Fibroblast of lung (primary cell): ENCODE data around the gene GGCT. TPM values are rescaled to one million over a fixed set of nuclear protein-coding genes. Genes with fewer than 3 reads are reported as not detected.

Source experiments
- DNase-seq, 2 donors: peaks; one replicate each; pipeline versions ENCODE4 v3.0.0 to v3.0.0-alpha.2; 2010; ENCODE audit warnings: low read depth in 2 of 2
- H2AFZ ChIP-seq: 2 replicates; pipeline ENCODE4 v1.5.1; 2012; ENCODE audit warnings: low read length, control low read depth, inconsistent platforms
- H3K27ac ChIP-seq: 2 replicates; pipeline ENCODE4 v1.5.1; 2011; ENCODE audit warnings: low read length, control low read depth; ENCODE audit not compliant: insufficient read depth
- H3K27me3 ChIP-seq: 2 replicates; pipeline ENCODE4 v1.5.1; 2011; ENCODE audit warnings: mild to moderate bottlenecking, low read length; ENCODE audit not compliant: control insufficient read depth, insufficient read depth
- H3K36me3 ChIP-seq: 2 replicates; pipeline ENCODE4 v1.5.1; 2011; ENCODE audit warnings: low read length; ENCODE audit not compliant: control insufficient read depth, insufficient read depth
- H3K4me1 ChIP-seq: 2 replicates; pipeline ENCODE4 v1.5.1; 2011; ENCODE audit warnings: low read length; ENCODE audit not compliant: control insufficient read depth, insufficient read depth; ENCODE audit errors: extremely low read depth
- H3K4me2 ChIP-seq: 2 replicates; pipeline ENCODE4 v1.5.1; 2011; ENCODE audit warnings: low read length, control low read depth; ENCODE audit not compliant: insufficient read depth; ENCODE audit errors: extremely low read depth
- H3K4me3 ChIP-seq, 4 experiments: fragments of 200-600 bp in 1 of 4; sonication (generic) in 1 of 4; replicated peaks in 1 of 4; 2 replicates each; pipeline ENCODE4 v1.5.1; 2011 to 2016; ENCODE audit warnings: low read length in 4 of 4, low read depth in 3 of 4, mild to moderate bottlenecking in 3 of 4, control low read depth in 2 of 4, inconsistent platforms in 1 of 4, mixed read lengths in 1 of 4; ENCODE audit not compliant: insufficient read depth in 1 of 4; ENCODE audit errors: control extremely low read depth in 1 of 4
- H3K79me2 ChIP-seq: 2 replicates; pipeline ENCODE4 v1.5.1; 2012; ENCODE audit warnings: mild to moderate bottlenecking, low read length, inconsistent platforms; ENCODE audit not compliant: control insufficient read depth, insufficient read depth
- H3K9ac ChIP-seq: 2 replicates; pipeline ENCODE4 v1.5.1; 2011; ENCODE audit warnings: mild to moderate bottlenecking, low read length, control low read depth; ENCODE audit not compliant: insufficient read depth
- H3K9me3 ChIP-seq: 2 replicates; pipeline ENCODE4 v1.5.1; 2012; ENCODE audit warnings: low read depth, low read length; ENCODE audit not compliant: control insufficient read depth, insufficient read depth
- H4K20me1 ChIP-seq: 2 replicates; pipeline ENCODE4 v1.5.1; 2011; ENCODE audit warnings: low read length; ENCODE audit not compliant: control insufficient read depth, insufficient read depth; ENCODE audit errors: extremely low read depth
- EZH2 ChIP-seq: IDR thresholded peaks from 2 replicates; pipeline ENCODE4 v1.5.1; 2012; ENCODE audit warnings: low read length, control low read depth, mild to moderate bottlenecking; ENCODE audit errors: missing control alignments
- polyA plus RNA-seq, 2 donors: library from polyadenylated mRNA; depleted of rRNA in 1 of 2; stranded (reverse) in 1 of 2; unstranded in 1 of 2; fragments of >200 nt; gene quantifications; 2 replicates each; pipeline ENCODE4 v1.2.1, GENCODE V29; 2011 to 2012; ENCODE audit warnings: missing spikeins in 1 of 2
- total RNA-seq: library from RNA; depleted of rRNA; stranded (reverse); fragments of >200 nt; gene quantifications from 2 replicates; pipeline ENCODE4 v1.2.1, GENCODE V29; 2014
- TF ChIP-seq, protein P1 (sequence below), 2 donors: IDR thresholded peaks in 1 of 2; conservative IDR thresholded peaks in 1 of 2; 1 replicate in 1 of 2; 2 replicates in 1 of 2; pipeline ENCODE4 v1.5.1; 2011 to 2012; ENCODE audit warnings: low read length in 2 of 2, control low read depth in 1 of 2, inconsistent platforms in 1 of 2, low read depth in 1 of 2, mild to moderate bottlenecking in 1 of 2

Gene GGCT
- total and polyA plus RNA-seq, 2 donors (not counting 1 experiment from before 2014, with no cell fraction given), result 21.6 to 24.6 TPM

DNA sequence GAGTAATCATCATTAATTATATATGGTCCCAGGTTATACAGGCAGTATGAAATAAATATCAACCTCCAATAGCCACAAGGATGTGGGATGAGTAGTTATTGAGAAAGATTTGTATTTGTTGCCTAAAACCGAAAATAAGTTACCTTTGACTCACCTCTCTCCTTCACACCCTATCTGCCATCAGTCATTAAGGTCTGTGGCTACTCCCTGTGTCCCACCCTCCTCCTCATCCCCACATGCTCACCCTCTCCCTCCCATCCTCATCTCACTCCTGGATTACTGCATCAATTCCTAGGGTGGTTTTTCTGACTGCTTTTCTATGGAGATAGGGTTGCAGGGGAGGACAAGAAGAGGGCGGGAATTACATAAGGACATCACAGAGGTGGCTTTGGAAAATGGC lies 9.1 kb upstream of the GGCT start:
- DNase-seq, result no peak
- Histone ChIP-seq H3K9me3 (no peaks in the 10 kb centered on the region), H3K9ac (no peak overlapping the region), H3K27me3 (no peaks in the 10 kb centered on the region), H3K27ac (no peak overlapping the region), H3K79me2 (no peaks in the 10 kb centered on the region), H2AFZ (no peak overlapping the region), H3K36me3 (no peaks in the 10 kb centered on the region), H4K20me1 (no peaks in the 10 kb centered on the region), H3K4me1 (no peaks in the 10 kb centered on the region), H3K4me2 (no peak overlapping the region), H3K4me3 (no peak overlapping the region)
- TF ChIP-seq, protein P1, sequence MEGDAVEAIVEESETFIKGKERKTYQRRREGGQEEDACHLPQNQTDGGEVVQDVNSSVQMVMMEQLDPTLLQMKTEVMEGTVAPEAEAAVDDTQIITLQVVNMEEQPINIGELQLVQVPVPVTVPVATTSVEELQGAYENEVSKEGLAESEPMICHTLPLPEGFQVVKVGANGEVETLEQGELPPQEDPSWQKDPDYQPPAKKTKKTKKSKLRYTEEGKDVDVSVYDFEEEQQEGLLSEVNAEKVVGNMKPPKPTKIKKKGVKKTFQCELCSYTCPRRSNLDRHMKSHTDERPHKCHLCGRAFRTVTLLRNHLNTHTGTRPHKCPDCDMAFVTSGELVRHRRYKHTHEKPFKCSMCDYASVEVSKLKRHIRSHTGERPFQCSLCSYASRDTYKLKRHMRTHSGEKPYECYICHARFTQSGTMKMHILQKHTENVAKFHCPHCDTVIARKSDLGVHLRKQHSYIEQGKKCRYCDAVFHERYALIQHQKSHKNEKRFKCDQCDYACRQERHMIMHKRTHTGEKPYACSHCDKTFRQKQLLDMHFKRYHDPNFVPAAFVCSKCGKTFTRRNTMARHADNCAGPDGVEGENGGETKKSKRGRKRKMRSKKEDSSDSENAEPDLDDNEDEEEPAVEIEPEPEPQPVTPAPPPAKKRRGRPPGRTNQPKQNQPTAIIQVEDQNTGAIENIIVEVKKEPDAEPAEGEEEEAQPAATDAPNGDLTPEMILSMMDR (conservative IDR thresholded peaks at IDR 0.05 in 1 of 2, IDR thresholded peaks at IDR 0.05 in 1 of 2; ENCODE audit: low read depth in 1 of 2, low read length in 2 of 2), result no peak
- no peak for TF ChIP-seq EZH2

DNA sequence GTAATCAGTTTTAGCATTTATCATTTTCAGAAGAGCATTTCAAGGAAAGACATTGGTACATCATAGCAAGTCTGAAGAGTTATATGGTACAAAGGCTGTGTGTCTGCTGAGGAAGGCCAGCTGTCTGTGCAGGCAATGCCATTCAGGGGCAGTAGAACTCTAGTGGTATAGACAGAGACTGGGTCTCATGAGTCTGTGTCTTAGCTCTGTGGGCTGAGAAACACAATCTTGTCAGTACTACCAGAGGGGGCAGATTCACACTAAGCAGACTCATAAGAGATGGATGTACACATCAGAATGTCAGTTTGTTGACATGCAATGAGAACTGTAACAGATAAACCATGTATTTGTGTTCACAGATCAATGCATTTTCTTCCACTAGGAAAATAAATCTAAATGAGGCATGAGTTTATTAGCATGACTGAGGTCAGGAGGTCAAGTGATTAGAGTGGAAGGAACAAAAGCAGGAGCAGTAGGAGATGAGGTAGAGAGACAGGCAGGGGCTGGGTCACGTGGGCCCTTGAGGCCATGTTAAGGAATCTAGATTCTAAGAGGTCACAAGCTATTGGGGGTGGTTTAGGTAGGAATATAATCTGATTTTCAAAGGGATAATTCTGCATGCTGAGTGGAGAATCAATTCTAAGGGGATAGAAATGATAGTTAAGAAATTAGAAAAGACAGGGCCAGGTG lies 7.5 kb upstream of the GGCT start:
- TF ChIP-seq EZH2, result no peak
- no peaks in the 10 kb centered on the region for H3K36me3 ChIP-seq
- no peaks in the 10 kb centered on the region for H3K4me1 ChIP-seq
- no peak for DNase-seq
- no peak overlapping the region for H3K27ac ChIP-seq
- no peaks in the 10 kb centered on the region for H4K20me1 ChIP-seq
- no peak overlapping the region for H3K4me3 ChIP-seq
- no peaks in the 10 kb centered on the region for H3K27me3 ChIP-seq
- H3K9ac ChIP-seq, result no peak overlapping the region
- H3K79me2 ChIP-seq, result no peaks in the 10 kb centered on the region
- no peak overlapping the region for H2AFZ ChIP-seq
- no peaks in the 10 kb centered on the region for H3K9me3 ChIP-seq
- H3K4me2 ChIP-seq, result no peak overlapping the region

DNA sequence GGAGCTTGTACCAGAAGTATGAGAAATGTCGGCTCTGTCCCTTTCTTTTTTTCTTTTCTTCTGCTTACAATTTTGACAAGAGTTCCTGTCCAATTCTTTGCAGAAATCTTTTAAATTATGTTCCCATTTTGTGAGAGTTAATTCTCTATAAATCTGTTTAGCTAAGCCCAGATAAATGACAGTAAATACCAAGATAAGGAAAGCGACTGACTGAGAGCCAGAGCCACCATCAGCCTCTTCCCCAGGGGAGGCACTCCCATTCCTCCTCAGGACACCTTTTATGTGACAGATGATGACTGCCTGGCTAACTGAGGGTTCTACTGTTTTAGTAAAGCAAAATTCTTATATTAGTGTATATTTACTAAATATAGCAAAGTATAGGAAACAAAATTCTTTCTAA lies 6.9 kb upstream of the GGCT start:
- Histone ChIP-seq H3K4me1 (no peaks in the 10 kb centered on the region), H3K79me2 (no peaks in the 10 kb centered on the region), H3K27me3 (no peaks in the 10 kb centered on the region), H3K4me3 (no peak overlapping the region), H3K27ac (no peak overlapping the region), H3K9me3 (no peaks in the 10 kb centered on the region), H2AFZ (no peak overlapping the region), H3K36me3 (no peaks in the 10 kb centered on the region), H3K9ac (no peak overlapping the region), H3K4me2 (no peak overlapping the region), H4K20me1 (no peaks in the 10 kb centered on the region)
- no peak for TF ChIP-seq EZH2
- TF ChIP-seq, protein P1 (conservative IDR thresholded peaks at IDR 0.05 in 1 of 2, IDR thresholded peaks at IDR 0.05 in 1 of 2; ENCODE audit: low read depth in 1 of 2, low read length in 2 of 2), result no peak
- no peak for DNase-seq
